Measurements from ENCODE around the gene ARID5B.

Gene ARID5B

GRCh38 chr10:62050346-62050892 lies 148.9 kb downstream of the ARID5B start:
- DNase-seq (ENCODE audit: low read depth, low spot score), result no peak

GRCh38 chr10:62050893-62051433 lies 149.5 kb downstream of the ARID5B start:
- DNase-seq (ENCODE audit: low read depth, low spot score), result peak; percentile 73

- DNase-seq (ENCODE audit: low read depth, low spot score), result no peak
Observed at GRCh38 chr10:62052276-62052675, 150.8 kb downstream of the ARID5B start.

GRCh38 chr10:62053860-62054259 lies 152.4 kb downstream of the ARID5B start:
- DNase-seq (ENCODE audit: low read depth, low spot score), result no peak

GRCh38 chr10:62054408-62054807 lies 152.9 kb downstream of the ARID5B start:
- no peak for DNase-seq (ENCODE audit: low read depth, low spot score)

GRCh38 chr10:62054830-62055229 lies 153.3 kb downstream of the ARID5B start:
- no peak for DNase-seq (ENCODE audit: low read depth, low spot score)

GRCh38 chr10:62056219-62056618 lies 154.7 kb downstream of the ARID5B start:
- DNase-seq (ENCODE audit: low read depth, low spot score), result no peak

- no peak for DNase-seq (ENCODE audit: low read depth, low spot score)
Observed at GRCh38 chr10:62056698-62057097, 155.2 kb downstream of the ARID5B start.

- DNase-seq (ENCODE audit: low read depth, low spot score), result no peak
Observed at GRCh38 chr10:62057359-62057758, 155.9 kb downstream of the ARID5B start.

- DNase-seq (ENCODE audit: low read depth, low spot score), result no peak
Observed at GRCh38 chr10:62057850-62058249, 156.4 kb downstream of the ARID5B start.

- no peak for DNase-seq (ENCODE audit: low read depth, low spot score)
Observed at GRCh38 chr10:62058476-62058875, 157.0 kb downstream of the ARID5B start.

GRCh38 chr10:62058896-62059216 lies 157.4 kb downstream of the ARID5B start:
- DNase-seq (ENCODE audit: low read depth, low spot score), result no peak

GRCh38 chr10:62059217-62059920 lies 157.9 kb downstream of the ARID5B start:
- DNase-seq (ENCODE audit: low read depth, low spot score), result no peak

GRCh38 chr10:62062028-62062427 lies 160.5 kb downstream of the ARID5B start:
- DNase-seq (ENCODE audit: low read depth, low spot score), result no peak

GRCh38 chr10:62062752-62063512 lies 161.4 kb downstream of the ARID5B start:
- no peak for DNase-seq (ENCODE audit: low read depth, low spot score)

- DNase-seq (ENCODE audit: low read depth, low spot score), result no peak
Observed at GRCh38 chr10:62063795-62064472, 162.4 kb downstream of the ARID5B start.

- DNase-seq (ENCODE audit: low read depth, low spot score), result no peak
Observed at GRCh38 chr10:62067560-62067959, 166.1 kb downstream of the ARID5B start.

GRCh38 chr10:62068464-62068863 lies 167.0 kb downstream of the ARID5B start:
- DNase-seq (ENCODE audit: low read depth, low spot score), result no peak

GRCh38 chr10:62069452-62070178 lies 168.1 kb downstream of the ARID5B start:
- no peak for DNase-seq (ENCODE audit: low read depth, low spot score)

GRCh38 chr10:62071846-62072281 lies 170.4 kb downstream of the ARID5B start:
- DNase-seq (ENCODE audit: low read depth, low spot score), result no peak

- DNase-seq (ENCODE audit: low read depth, low spot score), result no peak
Observed at GRCh38 chr10:62072901-62073300, 171.4 kb downstream of the ARID5B start.

All from activated CD4-positive, CD25-positive, alpha-beta regulatory T cell treated with anti-CD3 and anti-CD28 coated beads, Interleukin-2, amount 50 U/mL, for 16 hours (primary cell).